Common myeloid progenitor, CD34-positive (primary cell): ENCODE data around the gene C1orf21.

Experiments used
- CTCF ChIA-PET: fragments of 350-600 bp; sonication (Branson Sonifier 250); formaldehyde crosslinking; loops from one replicate; lab custom pipeline; 2021; ENCODE audit warnings: antibody characterized with exemption; lab: Charles Lee
- POLR2A ChIA-PET: fragments of 350-600 bp; sonication (Branson Sonifier 250); formaldehyde crosslinking; loops from one replicate; lab custom pipeline; 2021; ENCODE audit warnings: antibody characterized with exemption; lab: Charles Lee
- DNase-seq, 3 donors: peaks; one replicate each; pipeline versions ENCODE4 v3.0.0 to v3.0.0-alpha.2; 2013
- H3K27ac ChIP-seq, 2 experiments: 1 replicate in 1 of 2; 2 replicates in 1 of 2; pipeline ENCODE4 v1.7.0; 2013; ENCODE audit warnings: inconsistent platforms in 2 of 2, low read length in 2 of 2, mild to moderate bottlenecking in 2 of 2, low read depth in 1 of 2, moderate library complexity in 1 of 2; ENCODE audit not compliant: severe bottlenecking in 2 of 2, insufficient read depth in 1 of 2, poor library complexity in 1 of 2
- H3K27me3 ChIP-seq, 5 experiments: replicated peaks in 2 of 5; 1 replicate in 3 of 5; 2 replicates in 2 of 5; pipeline versions ENCODE4 v1.6.1 to v1.7.0; 2013; ENCODE audit warnings: low read length in 4 of 5, mild to moderate bottlenecking in 2 of 5, moderate library complexity in 2 of 5, inconsistent platforms in 1 of 5; ENCODE audit not compliant: insufficient read depth in 5 of 5, control insufficient read depth in 4 of 5
- H3K36me3 ChIP-seq, 4 experiments: 1 replicate in 2 of 4; 2 replicates in 2 of 4; pipeline versions ENCODE4 v1.6.1 to v1.7.0; 2013; ENCODE audit warnings: low read length in 3 of 4, control low read depth in 1 of 4, mild to moderate bottlenecking in 1 of 4; ENCODE audit not compliant: control insufficient read depth in 4 of 4, insufficient read depth in 4 of 4
- H3K4me1 ChIP-seq, 4 experiments: 1 replicate in 3 of 4; 2 replicates in 1 of 4; pipeline versions ENCODE4 v1.6.1 to v1.7.1; 2013; ENCODE audit warnings: low read length in 3 of 4, mild to moderate bottlenecking in 3 of 4, control low read depth in 1 of 4, inconsistent platforms in 1 of 4, moderate library complexity in 1 of 4; ENCODE audit not compliant: control insufficient read depth in 4 of 4, insufficient read depth in 4 of 4; ENCODE audit errors: control extremely low read depth in 1 of 4
- H3K4me3 ChIP-seq, 7 experiments: 1 replicate in 4 of 7; 2 replicates in 3 of 7; pipeline versions ENCODE4 v1.5.1 to v1.7.0; 2013; ENCODE audit warnings: mild to moderate bottlenecking in 7 of 7, low read length in 6 of 7, moderate library complexity in 6 of 7, inconsistent platforms in 2 of 7, low read depth in 2 of 7, control low read depth in 1 of 7; ENCODE audit not compliant: insufficient read depth in 4 of 7, control insufficient read depth in 1 of 7; ENCODE audit errors: extremely low read depth in 1 of 7
- H3K9me3 ChIP-seq, 5 experiments: 1 replicate in 4 of 5; 2 replicates in 1 of 5; pipeline versions ENCODE4 v1.6.1 to v1.7.1; 2013; ENCODE audit warnings: low read length in 4 of 5, mild to moderate bottlenecking in 2 of 5, inconsistent platforms in 1 of 5, low read depth in 1 of 5, moderate library complexity in 1 of 5; ENCODE audit not compliant: control insufficient read depth in 4 of 5, insufficient read depth in 2 of 5; ENCODE audit errors: control extremely low read depth in 1 of 5
- WGBS: methylation state at CpG from one replicate; pipeline ENCODE4 v1.1.5; 2013; ENCODE audit not compliant: insufficient coverage; 5-methylcytosine and 5-hydroxymethylcytosine counted together

The C1orf21 gene

GRCh38 chr1:184473176-184473966 is 86.5 kb downstream of the C1orf21 start:
- no peaks in the 10 kb centered on the region for H3K4me1 ChIP-seq
- H3K9me3 ChIP-seq: peaks cover 10 to 31% (median 15%) of the 10 kb centered on the region in 5 experiments
- H3K27me3 ChIP-seq: no peaks in the 10 kb centered on the region
- POLR2A ChIA-PET: no interaction called here
- H3K4me3 ChIP-seq: no peak overlapping the region
- 97% methylated on average over 7 of the region's 9 CpGs for WGBS
- CTCF ChIA-PET: interaction anchor here (0.8 to 1.0 kb wide), 2 partner anchors 9 to 57 kb away, joined by 3 read pairs; no protein-coding TSS in a partner anchor
- peaks cover 0 to 34% (median 17%) of the 10 kb centered on the region in 4 experiments for H3K36me3 ChIP-seq
- DNase-seq: no peak
- no peak overlapping the region for H3K27ac ChIP-seq

GRCh38 chr1:184476187-184476586 is 89.4 kb downstream of the C1orf21 start:
- H3K36me3 ChIP-seq: peaks cover 4 to 44% (median 24%) of the 10 kb centered on the region in 4 experiments
- H3K4me3 ChIP-seq: no peak overlapping the region
- H3K27me3 ChIP-seq: no peaks in the 10 kb centered on the region
- CTCF ChIA-PET: no interaction called here
- no peaks in the 10 kb centered on the region for H3K4me1 ChIP-seq
- DNase-seq: no peak
- WGBS: 95% methylated on average over 2 of the region's 2 CpGs
- H3K27ac ChIP-seq: no peak overlapping the region
- H3K9me3 ChIP-seq: peaks cover 8 to 31% (median 14%) of the 10 kb centered on the region in 5 experiments
- POLR2A ChIA-PET: no interaction called here

- ChIA-PET CTCF (interaction anchor here (1.6 kb wide), 1 partner anchor 88 kb away, joined by 4 read pairs; no protein-coding TSS in a partner anchor), POLR2A (no interaction called here)
- no peak overlapping the region for H3K4me3 ChIP-seq
- no peak overlapping the region for H3K27ac ChIP-seq
- peaks cover 4 to 37% (median 28%) of the 10 kb centered on the region in 4 experiments for H3K36me3 ChIP-seq
- peaks cover 0 to 18% (median 3%) of the 10 kb centered on the region in 5 experiments for H3K9me3 ChIP-seq
- H3K4me1 ChIP-seq: peaks cover 0 to 14% (median 5%) of the 10 kb centered on the region in 4 experiments
- 100% methylated on average over 8 of the region's 14 CpGs for WGBS
- DNase-seq: no peak
- no peaks in the 10 kb centered on the region for H3K27me3 ChIP-seq
Measured at GRCh38 chr1:184479435-184480167, 92.8 kb downstream of the C1orf21 start.

GRCh38 chr1:184480736-184481135 is 93.9 kb downstream of the C1orf21 start:
- CTCF ChIA-PET: interaction anchor here (1.1 to 1.7 kb wide), 5 partner anchors 11 to 87 kb away, joined by 3 to 6 read pairs (median 4); no protein-coding TSS in a partner anchor
- POLR2A ChIA-PET: no interaction called here

GRCh38 chr1:184482136-184482535 is 95.3 kb downstream of the C1orf21 start:
- ChIA-PET POLR2A (no interaction called here), CTCF (interaction anchor here (0.8 to 2.8 kb wide), 10 partner anchors 8 to 103 kb away, joined by 3 to 7 read pairs (median 4); no protein-coding TSS in a partner anchor)
- no peak for DNase-seq
- peaks cover 0 to 34% (median 19%) of the 10 kb centered on the region in 4 experiments for H3K4me1 ChIP-seq
- 98% methylated on average over 4 of the region's 5 CpGs for whole genome bisulfite sequencing
- peaks cover 4 to 23% (median 20%) of the 10 kb centered on the region in 4 experiments for H3K36me3 ChIP-seq
- no peaks in the 10 kb centered on the region for H3K27me3 ChIP-seq
- no peak overlapping the region for H3K27ac ChIP-seq
- H3K9me3 ChIP-seq: peaks cover 0 to 8% (median 0%) of the 10 kb centered on the region in 5 experiments
- no peak overlapping the region for H3K4me3 ChIP-seq

More at GRCh38 chr1:184480736-184481135, 93.9 kb downstream of the C1orf21 start:
- peaks cover 0 to 9% (median 0%) of the 10 kb centered on the region in 5 experiments for H3K9me3 ChIP-seq
- H3K27ac ChIP-seq: no peak overlapping the region
- WGBS: 90% methylated on average over 5 of the region's 5 CpGs
- DNase-seq: no peak
- peaks cover 0 to 20% (median 8%) of the 10 kb centered on the region in 4 experiments for H3K4me1 ChIP-seq
- peaks cover 4 to 30% (median 24%) of the 10 kb centered on the region in 4 experiments for H3K36me3 ChIP-seq
- H3K4me3 ChIP-seq: no peak overlapping the region
- H3K27me3 ChIP-seq: no peaks in the 10 kb centered on the region

- WGBS: 22% methylated on average over 3 of the region's 3 CpGs
- POLR2A ChIA-PET: interaction anchor here (0.6 kb wide), 1 partner anchor 27 kb away, joined by 3 read pairs; no protein-coding TSS in a partner anchor
- H3K27ac ChIP-seq: peak overlapping the region in 1 of 2 experiments; percentile 8
Measured at GRCh38 chr1:184483101-184483683, 96.4 kb downstream of the C1orf21 start.

More at GRCh38 chr1:184483101-184483683, 96.4 kb downstream of the C1orf21 start:
- no peaks in the 10 kb centered on the region for H3K27me3 ChIP-seq
- H3K4me3 ChIP-seq: peak overlapping the region in 1 of 7 experiments; percentile 34
- peaks cover 0 to 36% (median 20%) of the 10 kb centered on the region in 4 experiments for H3K4me1 ChIP-seq
- peaks cover 4 to 15% (median 15%) of the 10 kb centered on the region in 4 experiments for H3K36me3 ChIP-seq
- DNase-seq: peak; percentile 57 to 84 (median 78)
- H3K9me3 ChIP-seq: peaks cover 0 to 4% (median 0%) of the 10 kb centered on the region in 5 experiments
- CTCF ChIA-PET: interaction anchor here (0.8 to 2.8 kb wide), 8 partner anchors 8 to 104 kb away, joined by 3 to 7 read pairs (median 5); no protein-coding TSS in a partner anchor
